ENCODE results near the gene LCE7A. TPM values are rescaled to one million over a fixed set of nuclear protein-coding genes. Genes with fewer than 3 reads are reported as not detected.

Gene LCE7A
- total RNA-seq, 1 donor from 2014 or later = not detected

GRCh38 chr1:152904688-152905440 lies 45.1 kb downstream of the LCE7A start:
- Histone ChIP-seq H3K4me3 (no peak overlapping the region), H3K9me3 (no peaks in the 10 kb centered on the region), H3K27me3 (peaks cover 10% of the 10 kb centered on the region), H3K27ac (no peak overlapping the region), H3K4me1 (no peaks in the 10 kb centered on the region), H3K36me3 (no peaks in the 10 kb centered on the region)
- no peak for TF ChIP-seq CTCF (IDR thresholded peaks at IDR 0.05)
- no peak for DNase-seq
- no peak for ATAC-seq
- intact Hi-C loops (cut with DNase I) = no loop called here

GRCh38 chr1:152906023-152906565 lies 46.3 kb downstream of the LCE7A start:
- Histone ChIP-seq H3K27me3 (peaks cover 10% of the 10 kb centered on the region), H3K36me3 (no peaks in the 10 kb centered on the region), H3K4me3 (no peak overlapping the region), H3K27ac (no peak overlapping the region), H3K9me3 (no peaks in the 10 kb centered on the region), H3K4me1 (no peaks in the 10 kb centered on the region)
- DNase-seq (no peak), ATAC-seq (no peak)
- intact Hi-C loops (cut with DNase I) = no loop called here
- TF ChIP-seq CTCF (IDR thresholded peaks at IDR 0.05) = no peak

GRCh38 chr1:152907686-152908601 lies 48.1 kb downstream of the LCE7A start, which contains the start of gene IVL:
IVL (plus strand) TSS chr1:152908546; CDS start chr1:152909798, 1,252 bp downstream.
- H3K36me3 ChIP-seq = no peaks in the 10 kb centered on the region
- no peaks in the 10 kb centered on the region for H3K4me1 ChIP-seq
- intact Hi-C loops (cut with DNase I) = no loop called here
- DNase-seq = no peak
- peaks cover 10% of the 10 kb centered on the region for H3K27me3 ChIP-seq
- TF ChIP-seq CTCF (IDR thresholded peaks at IDR 0.05) = no peak
- H3K27ac ChIP-seq = no peak within 1 kb of the TSS
- no peak within 1 kb of the TSS for H3K4me3 ChIP-seq
- peak; percentile 42 for ATAC-seq
- no peaks in the 10 kb centered on the region for H3K9me3 ChIP-seq

- ATAC-seq (no peak), DNase-seq (no peak)
- H3K27me3 ChIP-seq = peaks cover 10% of the 10 kb centered on the region
- H3K36me3 ChIP-seq = no peaks in the 10 kb centered on the region
- no peaks in the 10 kb centered on the region for H3K9me3 ChIP-seq
- no peak for TF ChIP-seq CTCF (IDR thresholded peaks at IDR 0.05)
- no peak overlapping the region for H3K27ac ChIP-seq
- intact Hi-C loops (cut with DNase I) = no loop called here
- H3K4me1 ChIP-seq = no peaks in the 10 kb centered on the region
- no peak overlapping the region for H3K4me3 ChIP-seq
Measured at GRCh38 chr1:152909206-152909605, 49.4 kb downstream of the LCE7A start.

Other genes starting within 250 kb of the LCE7A start
- gene LCE3B, start 246.2 kb upstream of the LCE7A start, total RNA-seq = not detected
- not detected for gene LCE3A, start 236.9 kb upstream of the LCE7A start, total RNA-seq
- gene LCE2D, start 196.6 kb upstream of the LCE7A start, total RNA-seq = not detected
- not detected for gene LCE2C, start 184.7 kb upstream of the LCE7A start, total RNA-seq
- gene LCE2B, start 173.9 kb upstream of the LCE7A start, total RNA-seq = not detected
- gene LCE2A, start 161.7 kb upstream of the LCE7A start, total RNA-seq = not detected
- gene LCE4A, start 151.8 kb upstream of the LCE7A start, total RNA-seq = not detected
- gene KPRP, start 102.0 kb upstream of the LCE7A start, total RNA-seq = not detected
- gene LCE1F, start 84.9 kb upstream of the LCE7A start, total RNA-seq = not detected
- gene LCE1E, start 73.7 kb upstream of the LCE7A start, total RNA-seq = not detected
- gene LCE1D, start 63.3 kb upstream of the LCE7A start, total RNA-seq = not detected
- gene LCE1C, start 53.3 kb upstream of the LCE7A start, total RNA-seq = not detected
- not detected for gene LCE1B, start 48.0 kb upstream of the LCE7A start, total RNA-seq
- gene LCE1A, start 32.5 kb upstream of the LCE7A start, total RNA-seq = not detected
- gene LCE6A, start 17.1 kb upstream of the LCE7A start, total RNA-seq = not detected
- gene SMCP, start 18.3 kb downstream of the LCE7A start, total RNA-seq = not detected
- gene IVL, start 48.5 kb downstream of the LCE7A start, total RNA-seq = not detected
- not detected for gene SPRR5, start 87.2 kb downstream of the LCE7A start, total RNA-seq
- not detected for gene SPRR4, start 110.7 kb downstream of the LCE7A start, total RNA-seq
- gene SPRR1A, start 124.1 kb downstream of the LCE7A start, total RNA-seq = not detected
- gene SPRR3, start 141.8 kb downstream of the LCE7A start, total RNA-seq = not detected
- gene SPRR1B, start 171.2 kb downstream of the LCE7A start, total RNA-seq = not detected
- not detected for gene SPRR2D, start 181.1 kb downstream of the LCE7A start, total RNA-seq
- not detected for gene SPRR2A, start 197.5 kb downstream of the LCE7A start, total RNA-seq
- gene SPRR2B, start 211.6 kb downstream of the LCE7A start, total RNA-seq = not detected
- gene SPRR2E, start 234.5 kb downstream of the LCE7A start, total RNA-seq = not detected